Ecto neural progenitor cell (in vitro differentiated cells): ENCODE measurements around the gene ATG13.

Experiments used
- DNase-seq: peaks from one replicate; pipeline ENCODE4 v3.0.0-alpha.2; 2018; ENCODE audit warnings: low spot score

Gene ATG13

GRCh38 chr11:46676436-46677158, 59.2 kb downstream of the ATG13 start:
- DNase-seq: no peak

GRCh38 chr11:46677169-46677568, 59.8 kb downstream of the ATG13 start:
- no peak for DNase-seq

GRCh38 chr11:46677991-46678740, 60.8 kb downstream of the ATG13 start:
- DNase-seq: no peak

GRCh38 chr11:46678741-46679130, 61.4 kb downstream of the ATG13 start:
- DNase-seq: no peak

GRCh38 chr11:46679241-46680163, 62.1 kb downstream of the ATG13 start:
- no peak for DNase-seq

GRCh38 chr11:46680164-46680760, 62.9 kb downstream of the ATG13 start:
- no peak for DNase-seq

- no peak for DNase-seq
Measured at GRCh38 chr11:46680815-46681214, 63.5 kb downstream of the ATG13 start.

- no peak for DNase-seq
Measured at GRCh38 chr11:46681814-46682213, 64.5 kb downstream of the ATG13 start.

- no peak for DNase-seq
Measured at GRCh38 chr11:46682773-46683752, 65.7 kb downstream of the ATG13 start.

GRCh38 chr11:46684367-46684766, 67.0 kb downstream of the ATG13 start:
- no peak for DNase-seq

GRCh38 chr11:46686886-46687795, 69.8 kb downstream of the ATG13 start:
- DNase-seq: no peak

GRCh38 chr11:46690702-46691101, 73.3 kb downstream of the ATG13 start:
- no peak for DNase-seq

GRCh38 chr11:46692450-46692849, 75.1 kb downstream of the ATG13 start:
- DNase-seq: no peak

GRCh38 chr11:46693597-46694012, 76.3 kb downstream of the ATG13 start:
- no peak for DNase-seq

GRCh38 chr11:46694072-46694471, 76.7 kb downstream of the ATG13 start:
- no peak for DNase-seq

GRCh38 chr11:46694607-46695006, 77.3 kb downstream of the ATG13 start:
- DNase-seq: no peak

- no peak for DNase-seq
Measured at GRCh38 chr11:46695345-46696211, 78.2 kb downstream of the ATG13 start.

- no peak for DNase-seq
Measured at GRCh38 chr11:46696212-46696558, 78.8 kb downstream of the ATG13 start.

- DNase-seq: no peak
Measured at GRCh38 chr11:46697303-46697702, 80.0 kb downstream of the ATG13 start.
